Retinal pigment epithelial cell (primary cell): ENCODE results near the gene ADAT1.

Experiments used
- DNase-seq: peaks from one replicate; pipeline ENCODE4 v3.0.0-alpha.2; 2010; ENCODE audit warnings: low read depth
- H3K4me3 ChIP-seq: 2 replicates; pipeline ENCODE4 v1.5.1; 2011; ENCODE audit warnings: mild to moderate bottlenecking, low read length, control low read depth, moderate library complexity
- TF ChIP-seq, protein P1 (sequence below): conservative IDR thresholded peaks from 2 replicates; pipeline ENCODE4 v1.5.1; 2011; ENCODE audit warnings: low read depth, low read length, control low read depth, inconsistent platforms

The ADAT1 gene

DNA sequence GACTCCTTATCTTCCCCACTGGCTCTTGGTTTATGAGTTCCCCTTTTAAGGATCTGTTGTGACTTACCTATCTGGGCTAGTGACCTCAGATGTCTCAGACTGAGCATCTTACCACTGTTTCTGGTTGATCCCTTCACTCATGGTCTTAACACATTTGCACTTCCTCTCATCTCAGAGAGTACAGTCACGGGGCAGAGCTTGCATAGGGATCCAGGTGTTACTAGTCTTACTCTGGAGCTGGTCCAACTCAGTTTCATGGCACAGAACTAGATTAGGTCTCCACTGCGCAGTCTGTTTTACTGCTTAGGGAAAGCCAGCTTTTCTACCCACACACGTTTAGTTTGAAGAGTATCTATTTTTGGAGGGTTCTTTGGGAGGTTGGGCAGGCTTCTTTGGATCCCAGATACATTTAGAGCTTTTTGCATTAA lies 46.7 kb downstream of the ADAT1 start:
- no peak overlapping the region for H3K4me3 ChIP-seq
- TF ChIP-seq, protein P1, sequence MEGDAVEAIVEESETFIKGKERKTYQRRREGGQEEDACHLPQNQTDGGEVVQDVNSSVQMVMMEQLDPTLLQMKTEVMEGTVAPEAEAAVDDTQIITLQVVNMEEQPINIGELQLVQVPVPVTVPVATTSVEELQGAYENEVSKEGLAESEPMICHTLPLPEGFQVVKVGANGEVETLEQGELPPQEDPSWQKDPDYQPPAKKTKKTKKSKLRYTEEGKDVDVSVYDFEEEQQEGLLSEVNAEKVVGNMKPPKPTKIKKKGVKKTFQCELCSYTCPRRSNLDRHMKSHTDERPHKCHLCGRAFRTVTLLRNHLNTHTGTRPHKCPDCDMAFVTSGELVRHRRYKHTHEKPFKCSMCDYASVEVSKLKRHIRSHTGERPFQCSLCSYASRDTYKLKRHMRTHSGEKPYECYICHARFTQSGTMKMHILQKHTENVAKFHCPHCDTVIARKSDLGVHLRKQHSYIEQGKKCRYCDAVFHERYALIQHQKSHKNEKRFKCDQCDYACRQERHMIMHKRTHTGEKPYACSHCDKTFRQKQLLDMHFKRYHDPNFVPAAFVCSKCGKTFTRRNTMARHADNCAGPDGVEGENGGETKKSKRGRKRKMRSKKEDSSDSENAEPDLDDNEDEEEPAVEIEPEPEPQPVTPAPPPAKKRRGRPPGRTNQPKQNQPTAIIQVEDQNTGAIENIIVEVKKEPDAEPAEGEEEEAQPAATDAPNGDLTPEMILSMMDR = no peak
- DNase-seq = no peak

DNA sequence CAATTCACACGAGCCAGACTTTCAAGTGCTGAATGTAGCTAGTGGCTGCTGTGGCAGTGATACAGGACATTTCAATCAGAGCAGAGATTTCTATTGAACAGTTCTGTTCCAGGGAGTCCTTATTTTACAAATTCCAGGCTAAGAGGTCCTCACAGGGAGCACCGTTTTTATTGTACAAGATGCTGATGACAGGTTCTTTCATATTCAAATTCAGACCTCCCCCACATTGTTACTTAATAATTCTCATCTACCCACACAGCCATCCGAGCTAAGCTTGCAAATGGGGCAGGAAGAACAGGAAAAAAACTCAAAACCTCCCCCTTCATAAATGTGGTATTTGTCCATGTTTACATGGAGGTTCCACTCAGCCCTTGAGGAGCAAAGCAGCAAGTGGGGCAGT lies 47.1 kb downstream of the ADAT1 start:
- TF ChIP-seq, protein P1 = no peak
- no peak for DNase-seq
- no peak overlapping the region for H3K4me3 ChIP-seq

DNA sequence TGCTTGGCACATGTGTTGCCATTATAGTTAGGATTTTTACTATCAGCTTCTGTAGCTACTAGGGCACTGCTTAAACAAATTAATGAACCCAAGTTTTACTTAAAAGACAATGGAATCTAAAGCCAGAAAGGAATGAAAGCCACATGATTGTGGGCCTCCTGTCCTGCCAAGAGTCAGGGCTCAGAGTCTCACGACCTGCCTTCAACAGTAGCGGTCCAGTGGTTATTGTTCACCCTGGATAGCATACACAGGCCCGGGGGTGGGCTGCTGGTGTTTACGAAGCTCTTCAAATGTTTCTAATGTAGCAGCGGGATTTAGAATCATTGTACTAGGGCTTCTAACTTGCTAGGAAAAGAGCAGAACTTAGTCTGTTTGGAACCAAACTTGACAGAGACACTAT lies 49.1 kb downstream of the ADAT1 start:
- DNase-seq = peak; percentile 54
- TF ChIP-seq, protein P1 = no peak
- H3K4me3 ChIP-seq = no peak overlapping the region

DNA sequence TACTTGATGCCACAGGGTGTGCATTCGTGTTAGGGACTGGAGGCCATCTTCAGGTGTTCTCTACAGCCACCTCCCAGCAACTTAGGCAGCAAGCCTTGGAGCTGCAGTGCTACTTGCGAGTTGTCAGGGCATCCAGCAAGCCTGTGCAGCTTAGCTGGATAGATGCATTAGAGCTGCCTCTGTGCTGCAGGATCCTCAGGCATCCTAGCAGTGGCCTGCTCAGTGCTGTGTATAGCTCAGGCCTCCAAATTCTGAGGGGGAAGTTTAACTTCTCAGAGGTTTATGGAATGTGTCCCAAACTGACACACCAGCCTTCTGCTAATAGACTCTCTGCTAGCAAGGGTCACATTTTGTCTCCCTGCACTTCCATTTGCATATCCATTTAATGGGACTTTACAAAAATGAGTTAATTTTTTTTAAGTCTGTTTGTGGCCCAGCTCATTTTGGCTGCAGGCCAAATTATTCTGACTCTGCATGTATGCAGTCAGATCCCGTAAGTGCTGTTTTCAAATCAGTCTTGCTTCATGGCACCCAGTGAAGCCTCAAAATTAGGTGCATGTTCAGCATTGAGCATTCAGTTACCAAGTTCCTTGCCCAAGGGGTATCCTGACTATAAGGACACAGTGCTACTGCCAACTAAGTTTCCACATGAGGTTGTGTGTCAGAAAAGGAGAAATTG lies 50.1 kb downstream of the ADAT1 start:
- H3K4me3 ChIP-seq = no peak overlapping the region
- no peak for DNase-seq
- TF ChIP-seq, protein P1 = no peak

DNA sequence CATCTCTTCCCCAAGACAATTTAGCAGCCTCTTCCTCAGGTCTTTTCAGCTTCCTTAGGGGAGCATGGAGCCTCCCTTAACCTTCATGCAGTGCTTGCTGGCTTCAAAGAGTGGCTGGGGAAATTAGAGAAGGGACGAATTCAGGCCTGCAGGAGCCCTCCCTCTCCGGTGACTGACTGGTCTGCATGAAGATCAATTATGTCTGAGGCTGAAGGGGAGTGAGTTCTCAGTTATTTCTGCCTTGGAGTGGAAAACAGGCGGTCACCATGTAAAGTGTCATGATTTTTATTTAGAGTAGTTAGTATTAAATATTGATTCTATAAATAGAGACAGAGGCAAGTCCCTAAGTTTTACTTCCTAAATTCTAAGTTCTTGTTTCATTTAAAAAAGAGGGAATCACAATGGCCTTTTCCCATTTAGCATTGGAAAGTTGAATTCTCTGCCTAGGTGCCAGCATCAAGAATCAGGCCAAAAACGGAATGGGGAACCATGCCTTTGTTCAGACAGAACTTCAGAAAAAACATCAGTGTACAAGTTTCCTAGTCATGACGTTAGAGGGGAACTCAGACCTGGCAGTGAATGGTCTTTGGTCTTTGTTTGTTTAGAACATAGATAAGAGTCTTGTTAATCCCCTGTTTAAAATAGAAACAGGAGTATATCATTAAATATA lies 52.5 kb downstream of the ADAT1 start:
- no peak overlapping the region for H3K4me3 ChIP-seq
- DNase-seq = no peak
- TF ChIP-seq, protein P1 = no peak

DNA sequence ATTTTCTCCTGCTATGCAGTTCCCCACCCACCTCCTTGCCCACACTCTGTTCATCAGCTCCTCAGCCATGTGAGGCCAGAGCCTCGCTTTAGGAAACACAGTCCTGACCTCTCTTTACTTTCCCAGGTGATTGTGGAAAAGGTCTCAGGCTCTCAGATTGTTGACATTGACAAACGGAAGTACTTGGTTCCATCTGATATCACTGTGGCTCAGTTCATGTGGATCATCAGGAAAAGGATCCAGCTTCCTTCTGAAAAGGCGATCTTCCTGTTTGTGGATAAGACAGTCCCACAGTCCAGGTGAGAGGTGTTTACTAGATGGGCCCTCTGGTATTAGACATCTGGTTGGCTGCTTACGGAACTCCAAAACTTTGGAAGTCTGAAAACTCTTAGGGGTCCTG lies 55.2 kb downstream of the ADAT1 start:
- no peak overlapping the region for H3K4me3 ChIP-seq
- DNase-seq = no peak
- TF ChIP-seq, protein P1 = no peak

DNA sequence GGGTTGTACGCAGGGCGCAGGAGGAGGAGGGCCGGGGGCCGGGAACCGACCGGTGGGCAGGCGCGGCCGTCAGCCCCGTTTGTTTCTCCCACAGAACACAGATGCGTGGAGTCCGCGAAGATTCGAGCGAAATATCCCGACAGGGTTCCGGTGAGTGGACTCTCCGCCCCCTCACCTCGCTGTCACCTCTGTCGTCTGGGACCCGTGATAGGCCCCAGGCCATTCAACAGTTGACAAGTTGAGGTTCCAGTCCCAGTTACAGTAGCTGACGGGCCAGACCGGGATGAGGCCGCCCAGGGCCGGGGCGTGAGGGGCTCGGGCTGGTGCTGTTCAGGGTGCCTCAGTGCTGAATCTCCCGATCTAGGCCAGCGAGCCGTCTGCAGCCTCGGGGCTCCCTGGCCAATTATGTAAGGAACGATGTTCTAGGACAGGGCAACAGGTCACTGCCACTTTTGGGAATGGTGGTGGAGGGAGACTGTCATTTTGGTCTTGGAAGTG lies 56.3 kb downstream of the ADAT1 start:
- no peak for DNase-seq
- TF ChIP-seq, protein P1 = no peak
- H3K4me3 ChIP-seq = peak overlapping the region; percentile 94
